ENCODE measurements around the gene EPHB2.

- TF ChIP-seq ZBTB3 (CRISPR knock-in tag; IDR thresholded peaks at IDR 0.05; ENCODE audit: borderline replicate concordance, low read depth) = no peak
- TF ChIP-seq MTA1 (CRISPR knock-in tag; IDR thresholded peaks at IDR 0.05; ENCODE audit: borderline replicate concordance) = no peak
- no peak for TF ChIP-seq ELF4 (CRISPR knock-in tag; IDR thresholded peaks at IDR 0.05; ENCODE audit: borderline replicate concordance)
- no peak for TF ChIP-seq STAT6 (CRISPR knock-in tag; IDR thresholded peaks at IDR 0.05; ENCODE audit: borderline replicate concordance)
These were observed 3.8 kb downstream of the EPHB2 start for GRCh38 chr1:22714455-22714854.

All from HepG2 (cell line).